Amniotic stem cell (primary cell): Measurements from ENCODE around the gene ADRM1.

ENCODE experiments used
- DNase-seq: peaks from one replicate; lab custom pipeline; 2025; lab: John Stamatoyannopoulos, UW

The ADRM1 gene

GRCh38 chr20:62311832-62312661, 9.2 kb downstream of the ADRM1 start:
- DNase-seq, result no peak

- no peak for DNase-seq
Observed at GRCh38 chr20:62312662-62312977, 9.8 kb downstream of the ADRM1 start.

- no peak for DNase-seq
Observed at GRCh38 chr20:62313021-62313420, 10.2 kb downstream of the ADRM1 start.

GRCh38 chr20:62313460-62314338, 10.9 kb downstream of the ADRM1 start:
- no peak for DNase-seq

GRCh38 chr20:62314339-62314638, 11.5 kb downstream of the ADRM1 start:
- no peak for DNase-seq

- DNase-seq, result no peak
Observed at GRCh38 chr20:62314711-62315302, 12.0 kb downstream of the ADRM1 start.

GRCh38 chr20:62315773-62316172, 13.0 kb downstream of the ADRM1 start:
- DNase-seq, result no peak

- DNase-seq, result no peak
Observed at GRCh38 chr20:62316331-62317166, 13.8 kb downstream of the ADRM1 start.

- DNase-seq, result no peak
Observed at GRCh38 chr20:62317167-62317655, 14.4 kb downstream of the ADRM1 start.

GRCh38 chr20:62318400-62319345, 15.9 kb downstream of the ADRM1 start:
- no peak for DNase-seq

GRCh38 chr20:62319346-62319909, 16.6 kb downstream of the ADRM1 start:
- no peak for DNase-seq

- DNase-seq, result no peak
Observed at GRCh38 chr20:62320581-62321354, 18.0 kb downstream of the ADRM1 start.

- DNase-seq, result no peak
Observed at GRCh38 chr20:62321521-62321948, 18.7 kb downstream of the ADRM1 start.

GRCh38 chr20:62321975-62322374, 19.2 kb downstream of the ADRM1 start:
- no peak for DNase-seq

- no peak for DNase-seq
Observed at GRCh38 chr20:62322492-62323041, 19.8 kb downstream of the ADRM1 start.

GRCh38 chr20:62323146-62323979, 20.6 kb downstream of the ADRM1 start:
- DNase-seq, result no peak

- DNase-seq, result no peak
Observed at GRCh38 chr20:62323980-62324906, 21.4 kb downstream of the ADRM1 start.
